ENCODE results near the gene AMELX.

AMELX gene

GRCh38 chrX:11293113-11293512, at the start of gene AMELX:
TSS of gene AMELX (plus strand) at chrX:11293413. CDS start at chrX:11294789, 1,376 bp downstream.
- no peak for DNase-seq

GRCh38 chrX:11244636-11245035, 48.6 kb upstream of the AMELX start:
- DNase-seq: no peak

- DNase-seq: no peak
Measured at GRCh38 chrX:11254417-11255109, 38.6 kb upstream of the AMELX start.

GRCh38 chrX:11257290-11257689, 35.9 kb upstream of the AMELX start:
- no peak for DNase-seq

- DNase-seq: no peak
Measured at GRCh38 chrX:11257711-11258110, 35.5 kb upstream of the AMELX start.

GRCh38 chrX:11259437-11259836, 33.8 kb upstream of the AMELX start:
- no peak for DNase-seq

GRCh38 chrX:11261260-11261659, 32.0 kb upstream of the AMELX start:
- DNase-seq: no peak

GRCh38 chrX:11264925-11265324, 28.3 kb upstream of the AMELX start:
- no peak for DNase-seq

- no peak for DNase-seq
Measured at GRCh38 chrX:11265352-11265751, 27.9 kb upstream of the AMELX start.

- DNase-seq: no peak
Measured at GRCh38 chrX:11266573-11267003, 26.6 kb upstream of the AMELX start.

- no peak for DNase-seq
Measured at GRCh38 chrX:11267425-11267824, 25.8 kb upstream of the AMELX start.

- DNase-seq: no peak
Measured at GRCh38 chrX:11269006-11269405, 24.2 kb upstream of the AMELX start.

GRCh38 chrX:11269996-11270395, 23.2 kb upstream of the AMELX start:
- DNase-seq: no peak

GRCh38 chrX:11272290-11272689, 20.9 kb upstream of the AMELX start:
- DNase-seq: no peak

- no peak for DNase-seq
Measured at GRCh38 chrX:11272863-11273262, 20.4 kb upstream of the AMELX start.

- DNase-seq: no peak
Measured at GRCh38 chrX:11273544-11273943, 19.7 kb upstream of the AMELX start.

- DNase-seq: no peak
Measured at GRCh38 chrX:11282043-11282442, 11.2 kb upstream of the AMELX start.

GRCh38 chrX:11285651-11286050, 7.6 kb upstream of the AMELX start:
- DNase-seq: no peak

- no peak for DNase-seq
Measured at GRCh38 chrX:11287505-11287904, 5.7 kb upstream of the AMELX start.

GRCh38 chrX:11290416-11291102, 2.7 kb upstream of the AMELX start:
- no peak for DNase-seq

- no peak for DNase-seq
Measured at GRCh38 chrX:11296051-11296450, 2.8 kb downstream of the AMELX start.

- no peak for DNase-seq
Measured at GRCh38 chrX:11298600-11298999, 5.4 kb downstream of the AMELX start.

- no peak for DNase-seq
Measured at GRCh38 chrX:11304829-11305228, 11.6 kb downstream of the AMELX start.

- no peak for DNase-seq
Measured at GRCh38 chrX:11305641-11306040, 12.4 kb downstream of the AMELX start.

- DNase-seq: no peak
Measured at GRCh38 chrX:11309220-11309619, 16.0 kb downstream of the AMELX start.
